K562 (cell line): ENCODE measurements around the gene CT45A9. TPM values are rescaled to one million over a fixed set of nuclear protein-coding genes. Genes with fewer than 3 reads are reported as not detected.

ENCODE experiments used
- ATF1 ChIP-seq, 2 experiments: fragments of 450-650 bp in 1 of 2; IDR thresholded peaks; 2 replicates each; pipeline ENCODE4 v1.6.1; 2016; ENCODE audit warnings: missing compliant biosample characterization in 1 of 2, missing genetic modification characterization in 1 of 2
- BHLHE40 ChIP-seq: IDR thresholded peaks from 2 replicates; pipeline ENCODE4 v1.6.1; 2011; ENCODE audit warnings: low read length, improper control_type of control experiment
- EP300 ChIP-seq: IDR thresholded peaks from 2 replicates; pipeline ENCODE4 v1.6.1; 2012; ENCODE audit warnings: low read length, improper control_type of control experiment
- GABPB1 ChIP-seq: sonication (generic); formaldehyde crosslinking; IDR thresholded peaks from 2 replicates; pipeline ENCODE4 v1.8.0; 2022; ENCODE audit warnings: mild to moderate bottlenecking, missing genetic modification reagents
- JUND ChIP-seq, 2 experiments: IDR thresholded peaks; 2 replicates in 1 of 2; 3 replicates in 1 of 2; pipeline ENCODE4 v1.6.1; 2011; ENCODE audit warnings: borderline replicate concordance in 2 of 2, low read depth in 2 of 2, low read length in 2 of 2, improper control_type of control experiment in 1 of 2, missing biosample characterization in 1 of 2, missing genetic modification characterization in 1 of 2, missing genetic modification reagents in 1 of 2
- LARP7 ChIP-seq: fragments of 450-650 bp; IDR thresholded peaks from 2 replicates; pipeline ENCODE4 v1.6.1; 2016
- LEF1 ChIP-seq: fragments of 450-650 bp; IDR thresholded peaks from 2 replicates; pipeline ENCODE4 v1.6.1; 2016; ENCODE audit warnings: mild to moderate bottlenecking
- NCOA6 ChIP-seq: fragments of 450-650 bp; IDR thresholded peaks from 2 replicates; pipeline ENCODE4 v1.6.1; 2017; ENCODE audit warnings: mild to moderate bottlenecking
- NRF1 ChIP-seq, 2 experiments: fragments of 450-650 bp; IDR thresholded peaks in 1 of 2; conservative IDR thresholded peaks in 1 of 2; 2 replicates each; pipeline ENCODE4 v1.6.1; 2014; ENCODE audit warnings: mild to moderate bottlenecking in 2 of 2
- PRDM10 ChIP-seq: fragments of 450-650 bp; IDR thresholded peaks from 2 replicates; pipeline ENCODE4 v1.6.1; 2018; ENCODE audit not compliant: partially characterized antibody
- SMAD4 ChIP-seq: fragments of 250-450 bp; sonication (Bioruptor Pico); conservative IDR thresholded peaks from 2 replicates; pipeline ENCODE4 v1.8.0; 2021; ENCODE audit warnings: inconsistent platforms, mild to moderate bottlenecking, moderate library complexity
- SMARCE1 ChIP-seq: fragments of 450-650 bp; IDR thresholded peaks from 2 replicates; pipeline ENCODE4 v1.7.1; 2016; ENCODE audit warnings: mild to moderate bottlenecking
- TFAP4 ChIP-seq: sonication (generic); formaldehyde crosslinking; IDR thresholded peaks from 2 replicates; pipeline ENCODE4 v1.8.0; 2022; ENCODE audit warnings: missing genetic modification reagents, mild to moderate bottlenecking, moderate library complexity, borderline replicate concordance
- XRCC5 ChIP-seq: fragments of 200-400 bp; formaldehyde crosslinking; IDR thresholded peaks from 2 replicates; pipeline ENCODE4 v1.6.1; 2017; ENCODE audit warnings: low read depth, mild to moderate bottlenecking, low read length
- ZBTB11 ChIP-seq, 3 experiments: fragments of 200-800 bp in 1 of 3; fragments of 250-450 bp in 1 of 3; fragments of 450-650 bp in 1 of 3; sonication (Bioruptor Pico) in 1 of 3; sonication (Bioruptor generic) in 1 of 3; formaldehyde crosslinking in 1 of 3; IDR thresholded peaks; 2 replicates each; pipeline versions ENCODE4 v1.6.1 to v1.8.0; 2016 to 2022; ENCODE audit warnings: mild to moderate bottlenecking in 2 of 3, missing genetic modification characterization in 2 of 3, missing compliant biosample characterization in 1 of 3, moderate library complexity in 1 of 3
- ZNF175 ChIP-seq: fragments of 200-800 bp; sonication (Bioruptor generic); IDR thresholded peaks from 2 replicates; pipeline ENCODE4 v1.6.1; 2016; ENCODE audit warnings: low read depth, mild to moderate bottlenecking, missing genetic modification characterization, missing compliant biosample characterization
- polyA plus RNA-seq, 8 experiments: library from polyadenylated mRNA; depleted of rRNA in 4 of 8; stranded (reverse) in 5 of 8; unstranded in 3 of 8; fragments of >200 nt; fragmentation: Nextera tagmentation in 2 of 8; fragmentation: Illumina TruSeq in 1 of 8; extraction: Ambion mirVana in 2 of 8; extraction: Trizol in 1 of 8; gene quantifications; 2 replicates each; pipeline versions ENCODE4 v1.2.1 to v1.2.3, GENCODE V29; 2011 to 2014; ENCODE audit warnings: inconsistent platforms in 1 of 8, missing spikeins in 1 of 8
- total RNA-seq, 7 experiments: library from RNA; depleted of rRNA in 6 of 7; stranded (reverse); fragments of >200 nt in 6 of 7; fragmentation: Illumina TruSeq in 2 of 7; extraction: Trizol in 2 of 7; gene quantifications; 2 replicates each; pipeline versions ENCODE4 v1.2.1 to v1.2.3, GENCODE V29; 2011 to 2021; ENCODE audit warnings: low replicate concordance in 1 of 7
- TF ChIP-seq, protein P1 (sequence below): sonication (generic); formaldehyde crosslinking; IDR thresholded peaks from 2 replicates; pipeline ENCODE4 v1.4.0; 2020; ENCODE audit warnings: mild to moderate bottlenecking, missing genetic modification reagents

Gene CT45A9
- total and polyA plus RNA-seq, 9 of the 15 experiments (the other 6 are each of a cell fraction or from before 2014, with no cell fraction given) = 6.5 to 27.7 (median 9.6) TPM; not detected in 4

- TF ChIP-seq, protein P1, sequence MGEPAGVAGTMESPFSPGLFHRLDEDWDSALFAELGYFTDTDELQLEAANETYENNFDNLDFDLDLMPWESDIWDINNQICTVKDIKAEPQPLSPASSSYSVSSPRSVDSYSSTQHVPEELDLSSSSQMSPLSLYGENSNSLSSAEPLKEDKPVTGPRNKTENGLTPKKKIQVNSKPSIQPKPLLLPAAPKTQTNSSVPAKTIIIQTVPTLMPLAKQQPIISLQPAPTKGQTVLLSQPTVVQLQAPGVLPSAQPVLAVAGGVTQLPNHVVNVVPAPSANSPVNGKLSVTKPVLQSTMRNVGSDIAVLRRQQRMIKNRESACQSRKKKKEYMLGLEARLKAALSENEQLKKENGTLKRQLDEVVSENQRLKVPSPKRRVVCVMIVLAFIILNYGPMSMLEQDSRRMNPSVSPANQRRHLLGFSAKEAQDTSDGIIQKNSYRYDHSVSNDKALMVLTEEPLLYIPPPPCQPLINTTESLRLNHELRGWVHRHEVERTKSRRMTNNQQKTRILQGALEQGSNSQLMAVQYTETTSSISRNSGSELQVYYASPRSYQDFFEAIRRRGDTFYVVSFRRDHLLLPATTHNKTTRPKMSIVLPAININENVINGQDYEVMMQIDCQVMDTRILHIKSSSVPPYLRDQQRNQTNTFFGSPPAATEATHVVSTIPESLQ = no peak
- TF ChIP-seq LEF1 = peak; percentile 48; the same call in 1 of the 2 replicates
- TF ChIP-seq SMARCE1 = no peak
- peak; percentile 60 for TF ChIP-seq JUND (IDR thresholded peaks at IDR 0.05; ENCODE audit: borderline replicate concordance, low read depth, low read length)
- peak; percentile 59; the same call in 1 of the 3 replicates for TF ChIP-seq JUND (tag; IDR thresholded peaks at IDR 0.05; ENCODE audit: borderline replicate concordance, low read depth, low read length)
- no peak for TF ChIP-seq ZNF175
- no peak for TF ChIP-seq LARP7
- no peak for TF ChIP-seq ATF1 (CRISPR knock-in tag; IDR thresholded peaks at IDR 0.05)
- TF ChIP-seq ATF1 (tag; IDR thresholded peaks at IDR 0.05) = peak; percentile 73
- TF ChIP-seq XRCC5 = peak; percentile 83; the same call in 1 of the 2 replicates
- peak; percentile 38 for TF ChIP-seq PRDM10
- peak; percentile 72 for TF ChIP-seq SMAD4
- TF ChIP-seq EP300 = peak; percentile 58
- no peak for TF ChIP-seq NCOA6
- TF ChIP-seq BHLHE40 = peak; percentile 98
- TF ChIP-seq NRF1 (conservative IDR thresholded peaks at IDR 0.05 in 1 of 2, IDR thresholded peaks at IDR 0.05 in 1 of 2) = peak; percentile 69 to 76
- peak in 1 of 3 experiments; percentile 80; a peak in 2 of 6 replicates for TF ChIP-seq ZBTB11 (CRISPR knock-in tag; IDR thresholded peaks at IDR 0.05)
- TF ChIP-seq GABPB1 (CRISPR knock-in tag) = peak; percentile 79
- TF ChIP-seq TFAP4 = peak; percentile 85
Observed at GRCh38 chrX:135893294-135893817, 21.7 kb upstream of the CT45A9 start, which contains the start of the genes CT45A10 and SAGE1 (continued).
